GM19239 (cell line): Measurements from ENCODE around the gene SLC6A19.
A peak's percentile ranks its signal among the peaks of the same experiment; 100 is the strongest.

ENCODE experiments used
- DNase-seq: peaks from one replicate; pipeline ENCODE4 v3.0.0; 2011; ENCODE audit warnings: low spot score; ENCODE audit not compliant: insufficient read length
- FAIRE-seq: peaks from 2 replicates; lab custom pipeline; 2011; peaks lifted over from hg19 to GRCh38; lab: Jason Lieb, UNC

Gene SLC6A19

DNA sequence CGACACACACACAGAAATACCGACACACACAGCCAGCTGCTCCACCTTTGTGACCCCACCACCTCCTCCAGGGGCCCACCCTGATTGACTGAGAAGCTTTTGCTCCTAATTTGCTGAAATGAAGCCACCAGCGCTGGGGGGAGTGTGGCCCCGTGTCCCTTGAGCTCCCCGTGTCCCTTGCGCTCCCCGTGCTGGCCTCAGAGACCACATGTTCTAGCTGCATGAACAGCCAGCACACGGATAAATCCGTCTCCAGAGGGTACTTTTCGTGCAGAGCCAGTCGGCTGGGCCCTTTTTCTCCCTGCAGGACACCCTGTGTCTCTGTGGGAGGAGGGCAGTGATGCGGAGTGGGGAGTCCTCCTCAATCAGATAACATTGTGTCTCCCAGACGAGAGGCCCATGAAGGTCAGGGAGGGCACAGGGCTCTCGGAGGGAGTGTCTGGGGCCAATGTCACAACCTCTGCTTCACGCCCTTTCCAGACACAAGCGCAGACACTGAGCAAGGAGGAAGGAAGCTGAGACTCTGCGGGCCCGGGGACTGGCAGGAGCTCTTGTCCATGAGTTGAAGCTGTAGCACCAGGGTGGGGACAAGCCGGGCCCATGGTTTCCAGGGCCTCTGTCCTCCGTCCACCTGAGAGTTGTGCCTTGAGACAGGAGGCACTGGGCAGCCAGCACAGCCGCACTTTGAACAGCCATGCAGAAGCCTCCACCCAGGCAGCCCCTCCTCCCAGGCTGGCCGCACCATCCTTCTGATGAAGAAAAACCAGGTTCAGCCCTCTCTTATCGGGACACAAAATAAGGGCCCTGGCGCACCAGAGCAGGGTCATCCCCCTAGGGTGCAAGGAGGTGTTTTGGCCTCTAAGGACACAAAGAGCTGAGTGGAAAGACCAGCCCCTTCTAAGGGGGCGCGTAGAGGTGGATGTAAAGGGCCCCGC lies 36.4 kb upstream of the SLC6A19 start:
- DNase-seq (no peak), FAIRE-seq (no peak)

DNA sequence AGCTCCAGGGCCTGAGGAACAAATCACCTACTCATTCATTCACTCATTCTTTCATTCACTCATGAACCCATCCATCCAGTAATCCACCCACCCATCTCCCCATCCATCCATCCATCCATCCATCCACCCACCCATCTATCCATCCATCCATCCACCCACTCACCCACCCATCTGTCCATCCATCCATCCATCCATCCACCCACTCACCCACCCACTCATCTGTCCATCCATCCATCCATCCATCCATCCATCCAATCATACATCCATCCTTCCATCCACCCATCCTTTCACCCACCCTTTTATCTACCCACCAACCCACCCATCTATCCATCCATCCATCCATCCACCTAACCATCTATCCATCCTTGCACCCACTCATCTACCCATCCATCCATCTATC lies 35.5 kb upstream of the SLC6A19 start:
- FAIRE-seq: no peak

DNA sequence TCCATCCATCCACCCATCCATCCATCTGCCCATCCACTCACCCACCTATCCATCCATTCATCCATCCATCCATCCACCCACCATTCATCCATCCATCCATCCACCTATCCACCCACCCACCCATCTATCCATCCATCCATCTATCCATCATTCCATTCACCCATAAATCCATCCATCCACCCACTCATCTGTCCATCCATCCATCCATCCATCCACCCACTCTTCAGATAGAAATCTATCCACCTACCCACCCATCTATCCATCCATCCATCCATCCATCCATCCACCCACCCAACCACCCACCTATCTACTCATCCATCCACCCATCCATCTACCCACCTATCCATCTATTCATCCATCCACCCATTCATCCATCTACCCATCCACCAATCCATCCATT lies 35.0 kb upstream of the SLC6A19 start:
- FAIRE-seq: no peak
- DNase-seq: no peak

More for the DNA sequence above, 35.5 kb upstream of the SLC6A19 start:
- DNase-seq: no peak

DNA sequence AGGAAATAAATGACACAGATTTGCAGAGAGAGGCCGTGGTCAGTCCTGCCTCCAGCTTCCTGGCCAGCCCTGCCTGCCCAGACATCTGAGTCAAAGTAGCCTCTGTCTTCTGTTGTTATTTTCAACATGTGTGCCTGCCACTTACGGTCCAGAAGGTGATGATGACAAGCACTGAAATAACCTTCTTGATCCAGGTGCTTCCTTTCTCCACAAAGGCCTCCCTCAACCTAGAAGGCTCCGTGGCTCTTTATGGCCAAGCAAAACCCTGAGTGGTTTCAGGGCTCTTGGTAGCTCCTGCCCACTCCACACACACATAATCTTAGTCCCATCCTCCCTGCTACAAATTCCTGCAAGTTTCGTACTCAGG lies 34.1 kb upstream of the SLC6A19 start:
- FAIRE-seq: no peak

GRCh38 chr5:1167728-1168709 lies 33.4 kb upstream of the SLC6A19 start:
- FAIRE-seq (peak; percentile 95), DNase-seq (peak; percentile 85)

More for the DNA sequence above, 34.1 kb upstream of the SLC6A19 start:
- DNase-seq: no peak

- FAIRE-seq (no peak), DNase-seq (no peak)
These were observed 32.6 kb upstream of the SLC6A19 start for GRCh38 chr5:1168796-1169195.

DNA sequence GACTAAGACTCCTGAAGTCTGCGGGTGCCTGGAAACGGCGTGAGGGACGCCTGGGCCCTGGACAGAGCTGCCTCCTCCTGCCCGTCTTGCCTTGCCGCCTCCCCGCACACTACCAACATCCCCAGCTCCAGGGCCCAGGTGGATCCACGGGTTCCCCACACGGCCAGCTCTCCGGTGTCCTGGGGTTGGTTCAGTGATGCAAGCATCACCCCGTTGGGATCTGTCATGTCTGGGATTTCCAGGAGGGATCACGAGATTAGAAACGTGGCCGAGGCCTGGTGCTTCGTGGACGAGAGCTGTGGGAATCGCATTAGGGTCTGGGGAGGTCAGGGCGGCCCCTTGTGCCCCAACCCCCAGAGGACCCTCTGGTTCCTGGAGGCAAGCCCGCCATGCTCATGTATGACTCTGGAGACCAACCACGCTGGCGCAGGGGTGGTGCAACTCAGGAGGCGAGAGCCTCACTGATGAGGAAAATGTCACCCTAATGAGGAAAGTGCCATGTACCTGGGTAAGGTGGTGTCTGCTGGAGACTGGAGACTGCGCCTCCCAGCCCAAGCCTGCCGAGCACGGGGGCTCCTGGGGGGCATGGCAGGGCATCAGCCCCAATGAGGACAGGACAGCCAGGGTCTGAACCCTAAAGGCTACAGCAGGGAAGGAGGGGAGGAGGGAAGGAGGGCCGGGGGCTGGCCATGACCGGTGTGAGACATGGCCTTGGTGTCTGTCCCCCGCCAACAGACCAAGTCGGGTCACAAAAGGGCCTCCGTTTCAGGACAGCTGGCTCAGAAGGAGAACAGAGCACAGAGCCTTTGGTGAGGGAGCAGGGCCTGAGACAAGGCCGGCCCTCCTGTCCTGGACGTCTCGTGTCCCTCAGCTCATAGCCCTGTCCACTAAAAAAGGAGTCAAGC lies 31.9 kb upstream of the SLC6A19 start:
- DNase-seq: no peak
- no peak for FAIRE-seq

- DNase-seq: no peak
- no peak for FAIRE-seq
These were observed 30.0 kb upstream of the SLC6A19 start for GRCh38 chr5:1171340-1171941.

DNA sequence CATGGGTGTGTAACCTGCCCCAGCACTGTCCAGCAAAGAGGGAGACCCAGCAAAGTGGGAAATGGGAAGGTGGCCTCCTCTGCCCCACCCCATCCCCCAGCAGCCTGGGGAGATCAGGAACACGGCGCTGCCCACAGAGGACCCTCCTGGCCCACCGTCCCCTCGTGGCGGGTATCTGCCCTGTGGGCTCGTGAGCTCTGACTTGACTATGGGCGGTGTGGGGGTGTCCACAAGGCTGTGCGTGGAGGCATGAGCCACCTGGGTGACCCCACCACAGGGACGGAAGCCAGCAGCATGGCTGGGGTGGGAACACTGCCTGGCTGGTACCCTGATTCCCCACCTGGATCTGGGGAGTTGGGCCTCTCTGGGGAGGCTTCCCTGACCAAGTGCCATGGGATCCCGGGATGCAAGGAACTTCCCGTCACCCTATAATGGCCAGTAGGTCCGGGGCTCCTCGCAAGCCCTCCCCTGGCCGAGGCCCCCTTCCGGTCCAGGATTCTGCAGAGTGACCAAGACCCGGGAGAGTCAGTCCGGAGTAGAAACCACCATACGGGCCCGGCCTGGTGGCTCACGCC lies 29.3 kb upstream of the SLC6A19 start:
- FAIRE-seq (no peak), DNase-seq (no peak)

- no peak for DNase-seq
- FAIRE-seq: no peak
These were observed 28.6 kb upstream of the SLC6A19 start for GRCh38 chr5:1172670-1173404.

DNA sequence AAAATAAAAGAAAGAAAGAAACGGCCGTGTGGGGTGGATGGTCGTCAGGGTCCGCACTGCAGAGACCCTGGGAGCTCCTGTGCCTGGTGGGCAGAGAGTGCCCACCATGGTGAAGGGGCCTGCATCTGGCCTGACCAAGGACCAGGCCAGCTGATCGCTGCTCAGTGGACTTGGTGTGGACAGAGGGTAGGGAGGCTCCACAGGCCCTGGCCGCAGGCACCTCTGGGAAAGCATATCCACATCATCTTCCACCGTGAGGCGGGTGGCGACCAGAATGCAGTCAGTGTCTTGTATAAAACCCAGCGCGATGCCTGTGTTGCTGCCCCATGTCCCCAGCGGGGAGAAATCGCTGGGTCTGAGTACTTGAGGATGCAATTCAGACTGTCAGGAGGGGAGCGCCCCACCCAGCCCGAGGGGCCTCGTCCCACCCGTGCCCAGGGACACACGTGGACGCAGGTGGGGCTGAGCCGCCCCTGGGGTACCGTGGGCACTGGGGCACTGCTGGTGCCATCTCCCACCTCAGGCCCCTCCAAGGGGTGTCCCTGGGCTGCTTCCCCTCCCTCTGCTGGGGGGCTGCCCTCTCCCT lies 27.8 kb upstream of the SLC6A19 start:
- FAIRE-seq: no peak
- no peak for DNase-seq

DNA sequence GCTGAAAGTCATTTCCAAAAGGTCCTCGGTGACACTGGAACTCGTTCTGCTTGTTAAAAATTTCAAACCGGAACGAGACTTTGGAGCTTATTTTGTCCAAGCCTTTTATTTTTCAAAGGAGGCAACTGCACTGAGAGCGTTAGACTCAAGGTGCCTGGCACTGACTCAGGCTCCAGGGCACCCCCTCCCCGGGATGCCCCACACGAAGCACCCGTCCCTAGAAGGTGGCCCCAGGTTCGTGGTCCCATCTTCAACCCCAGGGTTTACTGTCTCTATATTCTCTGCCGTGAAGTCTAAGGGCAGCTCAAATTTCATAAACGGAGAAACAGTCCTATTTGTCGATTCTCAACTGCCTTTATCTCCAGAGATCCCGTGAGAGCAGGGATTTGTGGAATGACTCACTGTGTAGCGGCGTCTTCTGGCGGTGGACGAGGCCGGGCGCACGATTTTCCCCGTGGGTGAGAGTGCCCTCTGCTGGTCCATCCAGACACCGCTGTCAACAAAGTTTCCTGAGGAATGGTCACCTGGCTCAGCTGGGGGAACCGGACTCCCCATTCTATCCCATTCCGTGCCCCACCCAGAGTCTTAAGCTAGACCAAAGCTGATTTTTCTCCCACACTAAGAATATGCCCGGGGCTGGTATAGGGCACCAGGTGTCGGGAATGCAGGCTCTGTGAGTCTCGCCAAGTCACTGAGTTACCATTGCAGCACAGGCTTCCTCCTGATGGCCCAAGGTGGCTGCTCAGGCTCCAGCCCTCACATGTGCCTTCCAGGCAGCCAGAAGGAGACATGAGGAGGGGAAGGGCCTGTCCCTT lies 27.1 kb upstream of the SLC6A19 start:
- FAIRE-seq: no peak
- no peak for DNase-seq

DNA sequence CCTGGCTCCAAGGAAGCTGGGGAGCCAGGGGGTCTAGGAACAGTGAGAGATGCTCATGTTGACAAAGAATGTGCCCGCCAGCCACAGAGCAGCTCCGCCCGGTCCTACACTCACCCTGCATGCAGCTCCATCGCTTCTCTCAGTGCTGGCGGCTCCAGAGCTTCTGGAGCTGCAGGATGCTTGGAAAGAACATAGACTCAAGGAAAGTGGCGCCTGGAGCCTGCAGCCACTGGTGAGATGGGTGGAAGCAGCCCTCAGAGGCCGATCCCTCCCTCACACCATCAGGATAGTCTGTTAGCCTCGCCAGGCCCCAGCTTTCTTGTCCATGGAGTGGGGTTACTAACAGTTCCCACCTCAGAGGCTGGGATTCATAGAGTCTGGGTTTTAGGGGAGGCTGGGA lies 26.4 kb upstream of the SLC6A19 start:
- DNase-seq (no peak), FAIRE-seq (no peak)

DNA sequence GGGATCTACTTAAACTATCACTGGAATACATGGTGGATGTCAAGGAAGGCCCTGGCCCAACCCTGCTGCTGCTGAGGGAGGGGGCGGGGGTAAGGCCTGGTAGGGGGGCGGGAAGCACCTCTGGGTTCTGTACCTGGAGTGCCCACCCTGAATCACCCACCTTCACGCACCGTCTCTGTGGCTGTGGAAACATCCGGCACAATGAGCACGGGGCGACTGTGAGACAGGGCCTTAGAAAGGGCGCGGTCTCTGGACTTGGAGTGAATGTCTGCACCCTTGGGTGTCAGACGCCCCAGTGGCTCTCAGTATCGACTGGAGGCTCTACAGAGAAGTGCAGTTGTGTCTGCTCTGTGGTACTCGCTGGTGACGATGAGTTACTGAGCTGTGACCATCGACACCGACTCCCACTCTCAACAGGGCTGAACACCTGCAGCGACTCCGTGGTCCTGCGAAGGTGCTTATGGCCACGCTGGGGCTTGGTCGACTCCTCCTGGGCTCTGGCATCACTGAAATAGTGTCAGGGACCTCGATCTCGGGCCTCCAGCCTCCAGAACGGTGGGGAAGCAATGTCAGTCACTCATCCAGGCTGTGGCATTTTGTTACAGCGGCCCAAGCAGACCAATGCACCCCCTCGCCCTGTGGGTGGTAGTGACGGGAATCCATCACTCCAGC lies 25.5 kb upstream of the SLC6A19 start:
- no peak for DNase-seq
- no peak for FAIRE-seq

DNA sequence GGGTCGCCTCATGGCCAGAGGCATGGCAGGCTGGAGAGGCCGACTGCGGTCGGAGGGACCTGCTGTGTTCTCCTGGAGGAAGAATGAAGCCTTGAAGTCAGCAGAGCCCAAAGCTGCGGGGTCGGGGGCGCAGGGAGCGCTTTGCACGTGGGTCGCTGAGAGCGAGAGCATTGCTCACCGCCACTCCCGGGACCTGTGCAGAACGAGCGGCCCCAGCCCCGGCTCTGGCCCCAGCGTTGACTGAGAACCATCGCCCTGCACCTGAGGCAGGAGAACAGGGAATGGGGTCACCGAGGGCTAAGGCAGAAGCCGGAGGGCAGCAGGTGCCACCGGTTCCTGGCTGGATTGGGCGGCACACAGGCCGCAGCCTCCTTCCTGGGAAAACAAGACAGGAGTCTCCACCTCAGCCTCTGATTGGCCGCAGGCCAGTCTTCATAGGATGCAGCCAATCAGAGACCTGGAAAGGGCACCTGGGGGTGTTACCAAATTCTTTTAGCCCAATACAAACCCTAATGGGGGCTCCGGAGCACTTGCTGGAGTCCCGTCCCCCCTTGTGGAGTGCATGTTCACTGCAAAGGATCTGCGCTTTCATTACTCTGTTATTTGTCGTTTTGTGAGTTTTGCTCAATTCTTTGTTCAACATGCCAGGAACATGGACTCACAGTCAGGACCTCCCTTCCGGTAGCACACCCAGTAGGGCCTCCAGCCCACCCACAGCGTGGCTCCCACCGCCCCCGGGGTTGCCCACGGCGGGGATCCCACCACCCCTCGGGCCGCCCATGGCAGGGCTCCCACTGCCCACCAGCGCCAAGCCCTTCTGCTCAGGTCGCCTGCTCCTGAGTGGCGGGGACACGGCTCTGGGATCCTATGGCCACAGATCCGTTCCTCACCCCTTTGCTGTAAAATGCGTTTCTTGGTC lies 24.7 kb upstream of the SLC6A19 start:
- FAIRE-seq (no peak), DNase-seq (no peak)
